HT1080 (cell line): ENCODE results near the gene SYNE1. TPM values are rescaled to one million over a fixed set of nuclear protein-coding genes. Genes with fewer than 3 reads are reported as not detected.
"Not testable (repeated sequence)": the region's sequence is repeated elsewhere in the genome, so short reads cannot be mapped to it uniquely, and the experiment has no call there.

Experiments used
- DNase-seq: peaks from one replicate; pipeline ENCODE4 v3.0.0-alpha.2; 2015; ENCODE audit warnings: low read depth
- total RNA-seq: library from RNA; depleted of rRNA; stranded (reverse); fragments of >200 nt; shearing (Covaris generic); gene quantifications from 2 replicates; pipeline ENCODE4 v1.2.3, GENCODE V29; 2014

Gene SYNE1
- total RNA-seq, 1 experiment from 2014 or later, result 20.8 TPM

GRCh38 chr6:152572338-152573088 is 64.6 kb downstream of the SYNE1 start:
- no peak for DNase-seq

GRCh38 chr6:152571943-152572337 is 65.2 kb downstream of the SYNE1 start:
- no peak for DNase-seq

- no peak for DNase-seq
These were observed 66.1 kb downstream of the SYNE1 start for GRCh38 chr6:152571089-152571488.

GRCh38 chr6:152566103-152566875 is 70.9 kb downstream of the SYNE1 start:
- DNase-seq, result no peak

GRCh38 chr6:152563177-152563576 is 74.0 kb downstream of the SYNE1 start:
- no peak for DNase-seq

- DNase-seq, result not testable (repeated sequence)
These were observed 78.4 kb downstream of the SYNE1 start for GRCh38 chr6:152558798-152559197.

GRCh38 chr6:152557502-152557901 is 79.7 kb downstream of the SYNE1 start:
- no peak for DNase-seq

GRCh38 chr6:152554851-152555250 is 82.3 kb downstream of the SYNE1 start:
- DNase-seq, result no peak

- peak; percentile 61 for DNase-seq
These were observed 84.4 kb downstream of the SYNE1 start for GRCh38 chr6:152552616-152553209.

GRCh38 chr6:152543519-152543918 is 93.6 kb downstream of the SYNE1 start:
- DNase-seq, result no peak

- DNase-seq, result no peak
These were observed 96.8 kb downstream of the SYNE1 start for GRCh38 chr6:152540381-152540780.

- DNase-seq, result no peak
These were observed 102.6 kb downstream of the SYNE1 start for GRCh38 chr6:152534541-152534940.

GRCh38 chr6:152532556-152533422 is 104.4 kb downstream of the SYNE1 start:
- no peak for DNase-seq

- no peak for DNase-seq
These were observed 105.5 kb downstream of the SYNE1 start for GRCh38 chr6:152531659-152532058.

GRCh38 chr6:152529369-152529768 is 107.8 kb downstream of the SYNE1 start:
- DNase-seq, result peak; percentile 4

GRCh38 chr6:152514120-152514519 is 123.0 kb downstream of the SYNE1 start:
- DNase-seq, result not testable (repeated sequence)

- DNase-seq, result no peak
These were observed 127.2 kb downstream of the SYNE1 start for GRCh38 chr6:152509916-152510315.

GRCh38 chr6:152508477-152508876 is 128.7 kb downstream of the SYNE1 start:
- DNase-seq, result no peak

- DNase-seq, result peak; percentile 15
These were observed 133.6 kb downstream of the SYNE1 start for GRCh38 chr6:152503546-152503945.

- no peak for DNase-seq
These were observed 134.6 kb downstream of the SYNE1 start for GRCh38 chr6:152502421-152503188.

GRCh38 chr6:152499931-152500330 is 137.2 kb downstream of the SYNE1 start:
- DNase-seq, result no peak
